Neural crest cell (in vitro differentiated cells): Measurements from ENCODE around the gene CLIP4. TPM values are rescaled to one million over a fixed set of nuclear protein-coding genes. Genes with fewer than 3 reads are reported as not detected.

Experiments used
- DNase-seq: peaks from one replicate; pipeline ENCODE4 v3.0.0; 2021; ENCODE audit warnings: low read depth, mixed read lengths, low spot score
- H3K27ac Mint-ChIP-seq: one replicate; pipeline ENCODE4 v1.8.0; 2021; ENCODE audit warnings: mild to moderate bottlenecking, mixed read lengths; ENCODE audit not compliant: unreplicated experiment
- H3K27me3 Mint-ChIP-seq: 2 replicates; pipeline ENCODE4 v1.8.0; 2021; ENCODE audit warnings: low read depth, mild to moderate bottlenecking, mixed read lengths
- H3K36me3 Mint-ChIP-seq: 2 replicates; pipeline ENCODE4 v1.8.0; 2021; ENCODE audit warnings: low read depth, mild to moderate bottlenecking, mixed read lengths
- H3K4me1 Mint-ChIP-seq: 2 replicates; pipeline ENCODE4 v1.8.0; 2021; ENCODE audit warnings: mixed read lengths
- H3K4me3 Mint-ChIP-seq: one replicate; pipeline ENCODE4 v1.8.0; 2021; ENCODE audit warnings: mild to moderate bottlenecking, mixed read lengths
- H3K9me3 Mint-ChIP-seq: 2 replicates; pipeline ENCODE4 v1.8.0; 2021; ENCODE audit warnings: mixed read lengths
- CTCF ChIP-seq: fragments of 200-600 bp; sonication (generic); conservative IDR thresholded peaks from 2 replicates; pipeline ENCODE4 v1.5.0; 2021; ENCODE audit warnings: antibody characterized with exemption, mild to moderate bottlenecking
- total RNA-seq: library from RNA; stranded (reverse); gene quantifications from 2 replicates; pipeline ENCODE4 v1.2.1, GENCODE V29; 2021

Gene CLIP4
- total RNA-seq, 1 donor from 2014 or later: 14.5 TPM

DNA sequence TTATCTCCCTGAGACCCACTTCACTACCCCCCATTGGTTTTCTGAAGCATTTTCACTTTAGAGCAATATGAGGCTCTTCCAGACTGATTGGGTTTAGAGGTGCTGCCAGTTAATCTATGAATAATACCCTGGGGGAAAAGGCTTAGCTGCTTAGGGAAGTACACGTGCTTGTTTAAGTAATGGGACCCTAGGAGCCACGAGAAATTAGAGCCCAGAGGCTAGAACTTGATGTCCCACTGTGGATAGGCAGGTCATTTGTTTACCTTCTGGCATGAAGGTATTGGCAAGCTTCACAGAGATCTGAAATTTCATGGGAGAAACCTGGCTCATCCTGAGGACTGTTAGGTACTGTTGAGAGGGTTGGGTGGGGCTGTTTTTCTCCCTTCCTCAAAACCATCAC lies 59.7 kb downstream of the CLIP4 start:
- TF ChIP-seq CTCF: no peak
- Mint-ChIP-seq H3K36me3 (peaks cover 32% of the 10 kb centered on the region), H3K9me3 (peaks cover 9% of the 10 kb centered on the region), H3K4me1 (peaks cover 4% of the 10 kb centered on the region), H3K27me3 (no peaks in the 10 kb centered on the region), H3K27ac (no peak overlapping the region), H3K4me3 (no peak overlapping the region)
- DNase-seq: no peak

DNA sequence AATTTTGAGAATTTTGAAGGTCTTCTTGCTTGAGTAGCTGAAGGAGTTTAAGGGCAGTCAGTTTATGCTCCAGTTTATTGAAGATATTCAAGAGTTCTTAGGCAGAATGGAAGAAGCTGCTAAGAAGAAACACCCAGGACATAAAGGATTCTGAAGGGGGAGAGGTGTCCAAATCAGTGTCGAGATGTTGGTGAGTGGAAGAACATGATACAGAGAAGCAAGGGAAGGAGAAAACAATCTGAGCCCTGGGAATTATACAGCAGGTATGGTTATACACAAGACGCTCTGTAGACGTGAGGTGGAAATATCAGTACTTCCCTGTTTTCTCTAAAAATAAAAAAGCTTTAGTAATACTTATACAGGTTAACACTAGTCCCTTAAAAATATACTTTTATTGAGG lies 60.1 kb downstream of the CLIP4 start:
- no peak for TF ChIP-seq CTCF
- Mint-ChIP-seq H3K4me1 (peaks cover 4% of the 10 kb centered on the region), H3K27ac (no peak overlapping the region), H3K4me3 (no peak overlapping the region), H3K9me3 (peaks cover 9% of the 10 kb centered on the region), H3K27me3 (no peaks in the 10 kb centered on the region), H3K36me3 (peaks cover 31% of the 10 kb centered on the region)
- no peak for DNase-seq

- DNase-seq: no peak
- Mint-ChIP-seq H3K4me1 (peaks cover 4% of the 10 kb centered on the region), H3K4me3 (no peak overlapping the region), H3K36me3 (peaks cover 5% of the 10 kb centered on the region), H3K9me3 (no peaks in the 10 kb centered on the region), H3K27me3 (no peaks in the 10 kb centered on the region), H3K27ac (no peak overlapping the region)
- TF ChIP-seq CTCF: no peak
Measured at GRCh38 chr2:29182334-29182733, 67.1 kb downstream of the CLIP4 start.

DNA sequence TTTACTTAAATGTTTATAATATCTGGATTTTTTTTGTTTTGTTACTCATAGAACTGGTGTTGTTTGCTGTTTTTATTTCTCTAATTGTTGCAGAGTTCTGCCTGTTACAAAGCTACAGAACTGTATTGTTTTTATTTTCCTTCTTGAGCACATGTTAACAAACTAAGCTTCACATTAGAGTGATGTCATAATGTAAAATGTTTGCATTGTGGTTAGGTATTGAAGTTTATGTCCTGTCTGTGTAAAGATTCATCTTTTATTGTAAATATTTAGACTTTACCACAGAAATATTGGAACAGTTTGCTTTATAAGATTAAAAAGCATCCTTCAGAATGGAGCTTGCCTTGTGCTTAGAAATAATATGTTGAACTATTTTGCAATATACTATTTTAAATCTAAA lies 67.7 kb downstream of the CLIP4 start:
- H3K27me3 Mint-ChIP-seq: no peaks in the 10 kb centered on the region
- no peak for TF ChIP-seq CTCF
- H3K36me3 Mint-ChIP-seq: peaks cover 11% of the 10 kb centered on the region
- peaks cover 4% of the 10 kb centered on the region for H3K4me1 Mint-ChIP-seq
- H3K27ac Mint-ChIP-seq: no peak overlapping the region
- DNase-seq: no peak
- peaks cover 2% of the 10 kb centered on the region for H3K9me3 Mint-ChIP-seq
- no peak overlapping the region for H3K4me3 Mint-ChIP-seq

DNA sequence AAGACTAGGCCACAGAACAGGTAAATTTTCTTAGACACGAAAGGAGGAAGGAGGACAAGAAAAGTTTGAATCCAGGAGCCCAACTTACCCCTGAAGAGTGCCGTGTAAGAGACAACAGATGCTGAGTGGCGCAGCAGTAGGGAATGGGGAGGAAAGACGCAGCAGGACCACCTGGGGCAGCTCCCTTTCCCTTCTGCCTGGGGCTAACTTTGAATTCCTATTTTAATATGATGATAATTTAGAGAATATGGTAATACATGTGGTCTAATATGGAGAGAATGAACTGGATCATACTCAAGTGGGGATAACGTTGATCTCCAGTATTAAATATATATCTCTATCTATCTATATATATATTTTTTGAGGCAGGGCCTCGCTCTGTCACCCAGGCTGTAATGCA lies 69.3 kb downstream of the CLIP4 start:
- Mint-ChIP-seq H3K4me1 (peaks cover under 1% of the 10 kb centered on the region), H3K27me3 (no peaks in the 10 kb centered on the region), H3K9me3 (peaks cover 2% of the 10 kb centered on the region), H3K27ac (no peak overlapping the region), H3K36me3 (peaks cover 14% of the 10 kb centered on the region), H3K4me3 (no peak overlapping the region)
- no peak for TF ChIP-seq CTCF
- no peak for DNase-seq

GRCh38 chr2:29186817-29187216 lies 71.6 kb downstream of the CLIP4 start:
- Mint-ChIP-seq H3K4me1 (no peaks in the 10 kb centered on the region), H3K4me3 (no peak overlapping the region), H3K9me3 (peaks cover 2% of the 10 kb centered on the region), H3K27me3 (no peaks in the 10 kb centered on the region), H3K27ac (no peak overlapping the region), H3K36me3 (peaks cover 14% of the 10 kb centered on the region)
- TF ChIP-seq CTCF: no peak
- DNase-seq: no peak
